Gastroesophageal sphincter (tissue), 4 donors: Measurements from ENCODE around the gene LNX1. TPM values are rescaled to one million over a fixed set of nuclear protein-coding genes. Genes with fewer than 3 reads are reported as not detected.
"Not testable (repeated sequence)": the region's sequence is repeated elsewhere in the genome, so short reads cannot be mapped to it uniquely, and the experiment has no call there.

ENCODE experiments used
- ATAC-seq: fragments of 150-250 bp; one replicate; pipeline ENCODE4 v1.9.1; 2016; ENCODE audit warnings: mild to moderate bottlenecking, moderate library complexity
- H3K27ac ChIP-seq, 4 donors: fragments of 200-600 bp; sonication (generic) in 3 of 4; 1 replicate in 3 of 4; 2 replicates in 1 of 4; pipeline ENCODE4 v1.5.1; 2016 to 2019
- H3K27me3 ChIP-seq: fragments of 200-600 bp; sonication (generic); one replicate; pipeline ENCODE4 v1.5.1; 2019
- H3K36me3 ChIP-seq, 2 donors: fragments of 200-600 bp; sonication (generic); one replicate each; pipeline ENCODE4 v1.5.1; 2019; ENCODE audit warnings: control low read depth in 1 of 2
- H3K4me1 ChIP-seq, 3 donors: fragments of 200-600 bp; sonication (generic); 1 replicate in 2 of 3; 2 replicates in 1 of 3; pipeline ENCODE4 v1.5.1; 2016 to 2019; ENCODE audit warnings: control low read depth in 2 of 3
- H3K4me3 ChIP-seq, 2 donors: fragments of 200-600 bp; sonication (generic); one replicate each; pipeline ENCODE4 v1.5.1; 2019; ENCODE audit warnings: mild to moderate bottlenecking in 1 of 2, moderate library complexity in 1 of 2
- H3K9me3 ChIP-seq, 3 donors: fragments of 200-600 bp; sonication (generic); one replicate each; pipeline ENCODE4 v1.5.1; 2017 to 2019; ENCODE audit warnings: control low read depth in 2 of 3
- EP300 ChIP-seq: sonication (generic); formaldehyde crosslinking; IDR thresholded peaks from one replicate; pipeline ENCODE4 v1.6.1; 2017; ENCODE audit warnings: antibody characterized with exemption, mild to moderate bottlenecking
- POLR2A ChIP-seq, 2 donors: fragments of 450-650 bp; IDR thresholded peaks; one replicate each; pipeline ENCODE4 v1.6.1; 2017; ENCODE audit warnings: antibody characterized with exemption in 2 of 2, mild to moderate bottlenecking in 2 of 2, moderate library complexity in 1 of 2
- POLR2AphosphoS5 ChIP-seq: sonication (generic); formaldehyde crosslinking; IDR thresholded peaks from one replicate; pipeline ENCODE4 v1.6.1; 2017; ENCODE audit warnings: antibody characterized with exemption
- WGBS, 2 donors: methylation state at CpG; one replicate each; pipeline ENCODE4 v1.1.5; 2018; ENCODE audit warnings: low coverage in 1 of 2; 5-methylcytosine and 5-hydroxymethylcytosine counted together
- total RNA-seq, 4 donors: library from RNA; depleted of rRNA; stranded (reverse); fragments of >200 nt; gene quantifications; one replicate each; pipeline ENCODE4 v1.1.0, GENCODE V29; 2016
- TF ChIP-seq, protein P1 (sequence below), 4 experiments: fragments of 200-600 bp in 2 of 4; fragments of 450-650 bp in 2 of 4; sonication (generic) in 1 of 4; IDR thresholded peaks; one replicate each; pipeline ENCODE4 v1.5.1; 2017 to 2019; ENCODE audit warnings: antibody characterized with exemption in 4 of 4, mild to moderate bottlenecking in 2 of 4, moderate library complexity in 2 of 4

The LNX1 gene
- total RNA-seq, 4 donors from 2014 or later: 2.6 to 13.6 (median 7.2) TPM

DNA sequence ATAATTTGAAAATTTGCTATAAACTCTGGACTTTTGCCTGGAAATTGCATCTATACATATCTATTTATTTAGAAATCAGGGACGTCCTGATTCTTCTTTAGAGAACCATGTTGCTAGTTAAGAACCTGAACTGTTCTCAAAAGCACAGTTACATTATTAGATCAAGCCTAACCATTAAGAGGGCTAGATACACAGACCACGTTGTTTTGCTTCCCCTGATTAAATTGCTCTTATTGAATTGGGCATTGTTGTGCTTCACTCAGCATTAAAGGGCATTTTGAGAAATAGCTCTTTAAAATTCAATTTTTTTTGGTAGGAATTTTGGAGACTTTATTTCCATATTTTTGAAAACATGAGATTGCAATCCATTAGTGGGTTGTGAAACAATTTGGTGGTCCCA lies 169.5 kb downstream of the LNX1 start:
- Histone ChIP-seq H3K27ac (no peak overlapping the region), H3K9me3 (no peaks in the 10 kb centered on the region), H3K27me3 (no peaks in the 10 kb centered on the region), H3K4me3 (no peak overlapping the region), H3K4me1 (no peaks in the 10 kb centered on the region), H3K36me3 (peaks cover 4 to 13% of the 10 kb centered on the region in 2 donors)
- WGBS, 2 donors: 79 to 88% methylated on average over 2 of the region's 2 CpGs
- no peak for ATAC-seq
- TF ChIP-seq, protein P1, sequence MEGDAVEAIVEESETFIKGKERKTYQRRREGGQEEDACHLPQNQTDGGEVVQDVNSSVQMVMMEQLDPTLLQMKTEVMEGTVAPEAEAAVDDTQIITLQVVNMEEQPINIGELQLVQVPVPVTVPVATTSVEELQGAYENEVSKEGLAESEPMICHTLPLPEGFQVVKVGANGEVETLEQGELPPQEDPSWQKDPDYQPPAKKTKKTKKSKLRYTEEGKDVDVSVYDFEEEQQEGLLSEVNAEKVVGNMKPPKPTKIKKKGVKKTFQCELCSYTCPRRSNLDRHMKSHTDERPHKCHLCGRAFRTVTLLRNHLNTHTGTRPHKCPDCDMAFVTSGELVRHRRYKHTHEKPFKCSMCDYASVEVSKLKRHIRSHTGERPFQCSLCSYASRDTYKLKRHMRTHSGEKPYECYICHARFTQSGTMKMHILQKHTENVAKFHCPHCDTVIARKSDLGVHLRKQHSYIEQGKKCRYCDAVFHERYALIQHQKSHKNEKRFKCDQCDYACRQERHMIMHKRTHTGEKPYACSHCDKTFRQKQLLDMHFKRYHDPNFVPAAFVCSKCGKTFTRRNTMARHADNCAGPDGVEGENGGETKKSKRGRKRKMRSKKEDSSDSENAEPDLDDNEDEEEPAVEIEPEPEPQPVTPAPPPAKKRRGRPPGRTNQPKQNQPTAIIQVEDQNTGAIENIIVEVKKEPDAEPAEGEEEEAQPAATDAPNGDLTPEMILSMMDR (IDR thresholded peaks at IDR 0.05): no peak
- TF ChIP-seq POLR2AphosphoS5 (no peak), EP300 (no peak), POLR2A (IDR thresholded peaks at IDR 0.05) (no peak)

DNA sequence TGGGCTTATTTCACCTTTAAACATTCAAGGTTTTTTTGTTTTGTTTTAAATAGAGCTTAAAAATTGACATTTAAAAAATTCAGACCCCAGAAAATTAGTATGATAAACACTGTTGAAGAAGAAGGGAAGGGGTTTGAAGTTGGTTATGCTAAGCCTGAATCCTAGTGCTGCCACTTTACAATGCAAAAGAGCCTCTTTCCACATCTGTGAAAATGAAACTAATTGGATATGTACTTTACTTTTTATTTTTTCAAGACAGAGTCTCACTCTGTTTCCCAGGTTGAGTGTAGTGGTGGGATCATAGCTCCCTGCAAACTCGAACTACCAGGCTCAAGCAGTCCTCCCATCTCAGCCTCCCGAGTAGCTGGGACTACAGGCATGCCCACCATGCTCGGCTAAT lies 172.1 kb downstream of the LNX1 start:
- no peak overlapping the region for H3K27ac ChIP-seq
- H3K4me3 ChIP-seq: no peak overlapping the region
- no peaks in the 10 kb centered on the region for H3K9me3 ChIP-seq
- TF ChIP-seq, protein P1 (IDR thresholded peaks at IDR 0.05): no peak
- TF ChIP-seq EP300 (no peak), POLR2A (IDR thresholded peaks at IDR 0.05) (no peak), POLR2AphosphoS5 (no peak)
- no peaks in the 10 kb centered on the region for H3K4me1 ChIP-seq
- 89 to 94% methylated on average over 3 of the region's 3 CpGs for WGBS, 2 donors
- no peaks in the 10 kb centered on the region for H3K27me3 ChIP-seq
- ATAC-seq: no peak
- peaks cover 4 to 9% of the 10 kb centered on the region in 2 donors for H3K36me3 ChIP-seq

DNA sequence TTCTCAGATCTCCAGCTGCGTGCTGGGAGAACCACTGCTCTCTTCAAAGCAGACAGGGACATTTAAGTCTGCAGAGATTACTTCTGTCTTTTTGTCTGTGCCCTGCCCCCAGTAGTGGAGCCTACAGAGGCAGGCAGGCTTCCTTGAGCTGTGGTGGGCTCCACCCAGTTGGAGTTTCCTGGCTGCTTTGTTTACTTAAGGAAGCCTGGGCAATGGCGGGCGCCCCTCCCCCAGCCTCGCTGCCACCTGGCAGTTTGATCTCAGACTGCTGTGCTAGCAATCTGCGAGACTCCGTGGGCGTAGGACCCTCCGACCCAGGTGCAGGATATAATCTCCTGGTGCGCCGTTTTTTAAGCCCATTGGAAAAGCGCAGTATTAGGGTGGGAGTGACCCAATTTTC lies 181.8 kb downstream of the LNX1 start:
- not testable (repeated sequence) for H3K4me3 ChIP-seq, H3K27ac ChIP-seq, H3K27me3 ChIP-seq, H3K4me1 ChIP-seq, ATAC-seq, H3K9me3 ChIP-seq
- 100% methylated on average over 1 to 5 of the region's 11 CpGs for WGBS, 2 donors
- peaks cover 0 to 15% of the 10 kb centered on the region in 2 donors for H3K36me3 ChIP-seq

Other genes starting within 250 kb of the LNX1 start
- gene SCFD2, start 225.4 kb downstream of the LNX1 start, total RNA-seq: 10 to 100 TPM in 3 of 4 donors, 1 to 10 TPM in 1; 8.9 to 17.6 (median 14.6) TPM
- 10 to 100 TPM; 40.8 to 56.4 (median 43.8) TPM for gene FIP1L1, start 213.8 kb downstream of the LNX1 start, total RNA-seq